Left ventricle myocardium inferior (tissue), 1 donor: ENCODE data around the gene PCBP3. TPM values are rescaled to one million over a fixed set of nuclear protein-coding genes. Genes with fewer than 3 reads are reported as not detected.

Experiments used
- DNase-seq: peaks from one replicate; pipeline ENCODE4 v3.0.0-alpha.2; 2020
- H3K27ac ChIP-seq: fragments of 200-600 bp; replicated peaks from 2 replicates; pipeline ENCODE4 v1.8.0; 2021
- H3K27me3 ChIP-seq: fragments of 200-600 bp; 2 replicates; pipeline ENCODE4 v1.8.0; 2021; ENCODE audit warnings: low read depth
- H3K36me3 ChIP-seq: fragments of 200-600 bp; 2 replicates; pipeline ENCODE4 v1.8.0; 2021
- H3K4me1 ChIP-seq: fragments of 200-600 bp; 2 replicates; pipeline ENCODE4 v1.8.0; 2021
- H3K4me3 ChIP-seq: fragments of 200-600 bp; 2 replicates; pipeline ENCODE4 v1.8.0; 2021; ENCODE audit warnings: mild to moderate bottlenecking, moderate library complexity
- H3K9me3 ChIP-seq: fragments of 200-600 bp; replicated peaks from 2 replicates; pipeline ENCODE4 v1.8.0; 2021
- intact Hi-C: fragments of 100-400 bp; cut with micrococcal nuclease; formaldehyde crosslinking; loops from one replicate; pipeline ENCODE4 v1.11.0; 2022
- total RNA-seq: library from RNA; stranded (reverse); fragmentation: NEBNext Ultra II Directional; extraction: Animal tissue kit (Norgen Biotek cat#: 25700); gene quantifications from one replicate; pipeline ENCODE4 v1.2.1, GENCODE V29; 2021
- TF ChIP-seq, protein P1 (sequence below): fragments of 200-600 bp; IDR thresholded peaks from 2 replicates; pipeline ENCODE4 v1.8.0; 2021; ENCODE audit warnings: antibody characterized with exemption, mild to moderate bottlenecking, borderline replicate concordance
- donor health status: DM: no; HTN: yes; CAD: no; lungs with severe emphysema.

PCBP3 gene
- total RNA-seq, 1 donor from 2014 or later = 2.9 TPM

- H3K9me3 ChIP-seq = peaks cover 19% of the 10 kb centered on the region
- intact Hi-C loops = no loop called here
- H3K27me3 ChIP-seq = no peaks in the 10 kb centered on the region
- TF ChIP-seq, protein P1, sequence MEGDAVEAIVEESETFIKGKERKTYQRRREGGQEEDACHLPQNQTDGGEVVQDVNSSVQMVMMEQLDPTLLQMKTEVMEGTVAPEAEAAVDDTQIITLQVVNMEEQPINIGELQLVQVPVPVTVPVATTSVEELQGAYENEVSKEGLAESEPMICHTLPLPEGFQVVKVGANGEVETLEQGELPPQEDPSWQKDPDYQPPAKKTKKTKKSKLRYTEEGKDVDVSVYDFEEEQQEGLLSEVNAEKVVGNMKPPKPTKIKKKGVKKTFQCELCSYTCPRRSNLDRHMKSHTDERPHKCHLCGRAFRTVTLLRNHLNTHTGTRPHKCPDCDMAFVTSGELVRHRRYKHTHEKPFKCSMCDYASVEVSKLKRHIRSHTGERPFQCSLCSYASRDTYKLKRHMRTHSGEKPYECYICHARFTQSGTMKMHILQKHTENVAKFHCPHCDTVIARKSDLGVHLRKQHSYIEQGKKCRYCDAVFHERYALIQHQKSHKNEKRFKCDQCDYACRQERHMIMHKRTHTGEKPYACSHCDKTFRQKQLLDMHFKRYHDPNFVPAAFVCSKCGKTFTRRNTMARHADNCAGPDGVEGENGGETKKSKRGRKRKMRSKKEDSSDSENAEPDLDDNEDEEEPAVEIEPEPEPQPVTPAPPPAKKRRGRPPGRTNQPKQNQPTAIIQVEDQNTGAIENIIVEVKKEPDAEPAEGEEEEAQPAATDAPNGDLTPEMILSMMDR = no peak
- H3K4me3 ChIP-seq = no peak overlapping the region
- DNase-seq = no peak
- no peak overlapping the region for H3K27ac ChIP-seq
- H3K4me1 ChIP-seq = no peaks in the 10 kb centered on the region
- peaks cover 7% of the 10 kb centered on the region for H3K36me3 ChIP-seq
Observed at GRCh38 chr21:45940091-45940490, 296.6 kb downstream of the PCBP3 start.

GRCh38 chr21:45940621-45941337, 297.3 kb downstream of the PCBP3 start:
- Histone ChIP-seq H3K9me3 (peaks cover 12% of the 10 kb centered on the region), H3K27me3 (no peaks in the 10 kb centered on the region), H3K36me3 (peaks cover 5% of the 10 kb centered on the region), H3K4me3 (no peak overlapping the region), H3K4me1 (no peaks in the 10 kb centered on the region), H3K27ac (no peak overlapping the region)
- DNase-seq = no peak
- intact Hi-C loops = no loop called here
- TF ChIP-seq, protein P1 = no peak

DNA sequence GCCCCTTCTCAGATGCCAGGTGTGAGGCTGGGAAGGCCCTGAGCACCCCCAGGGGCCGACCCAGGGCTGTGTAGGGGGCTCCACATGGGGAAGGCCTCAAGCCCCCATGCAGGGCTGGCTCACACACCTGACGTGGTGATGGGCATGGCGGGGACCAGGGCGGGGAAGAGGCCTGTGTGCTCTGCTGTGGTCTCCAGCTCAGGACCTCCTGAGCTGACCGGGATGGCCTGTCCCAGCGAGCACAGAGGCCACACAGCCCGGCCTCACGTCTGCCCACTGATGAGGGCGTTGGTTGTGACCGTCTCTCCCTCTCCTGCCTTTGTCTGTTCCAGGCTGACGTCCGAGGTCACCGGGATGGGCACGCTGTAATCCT, 297.8 kb downstream of the PCBP3 start:
- intact Hi-C loops = no loop called here
- H3K4me1 ChIP-seq = no peaks in the 10 kb centered on the region
- H3K27me3 ChIP-seq = no peaks in the 10 kb centered on the region
- TF ChIP-seq, protein P1 = no peak
- H3K9me3 ChIP-seq = peaks cover 7% of the 10 kb centered on the region
- no peak overlapping the region for H3K27ac ChIP-seq
- H3K36me3 ChIP-seq = no peaks in the 10 kb centered on the region
- no peak overlapping the region for H3K4me3 ChIP-seq
- no peak for DNase-seq

GRCh38 chr21:45941717-45942546, 298.4 kb downstream of the PCBP3 start:
- intact Hi-C loops = no loop called here
- H3K27ac ChIP-seq = no peak overlapping the region
- peaks cover under 1% of the 10 kb centered on the region for H3K9me3 ChIP-seq
- no peaks in the 10 kb centered on the region for H3K27me3 ChIP-seq
- TF ChIP-seq, protein P1 = no peak
- no peak overlapping the region for H3K4me3 ChIP-seq
- no peaks in the 10 kb centered on the region for H3K36me3 ChIP-seq
- no peaks in the 10 kb centered on the region for H3K4me1 ChIP-seq
- DNase-seq = no peak

DNA sequence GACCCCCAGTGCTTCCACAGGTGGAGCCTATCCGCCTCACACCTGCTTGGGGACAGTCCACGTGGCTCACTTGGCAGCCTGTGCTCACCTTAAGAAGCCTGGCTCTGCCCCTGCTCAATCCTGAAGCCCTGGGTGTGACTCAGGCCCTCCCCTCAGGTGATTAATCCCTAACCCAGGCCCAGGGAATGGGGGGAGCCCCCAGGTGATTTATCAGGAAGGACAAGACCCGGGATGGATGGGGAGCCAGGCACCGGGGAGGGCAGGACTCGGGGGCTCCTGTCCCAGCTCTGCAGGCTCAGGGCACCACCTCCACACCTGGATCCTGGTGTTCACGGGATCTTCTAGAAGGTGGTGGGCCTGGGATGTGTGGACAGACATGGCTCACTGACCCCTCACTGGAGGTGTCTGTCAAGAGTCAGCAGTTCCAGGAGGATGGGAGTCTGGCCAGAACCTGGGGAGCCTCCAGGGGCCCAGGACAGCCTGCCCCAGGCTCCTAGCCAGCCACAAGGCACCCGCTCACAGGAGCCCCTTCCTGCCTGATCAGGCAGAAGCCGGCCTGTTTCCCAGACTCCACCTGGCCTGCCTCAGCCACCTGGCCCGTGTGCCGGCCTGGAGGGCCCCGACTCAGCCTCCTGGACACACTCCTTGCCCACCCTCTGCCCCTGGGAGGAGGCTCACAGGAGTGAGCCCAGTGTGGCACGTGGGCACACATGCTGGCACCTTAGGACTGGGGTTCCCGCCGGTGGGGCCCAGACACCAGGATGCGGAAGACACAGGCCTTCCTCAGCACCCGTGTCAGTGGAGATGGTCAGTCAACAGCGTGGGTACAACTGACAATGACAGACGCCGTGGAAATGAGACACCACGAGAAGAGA, 299.5 kb downstream of the PCBP3 start:
- H3K36me3 ChIP-seq = no peaks in the 10 kb centered on the region
- no peaks in the 10 kb centered on the region for H3K9me3 ChIP-seq
- H3K4me3 ChIP-seq = no peak overlapping the region
- no peaks in the 10 kb centered on the region for H3K4me1 ChIP-seq
- no peak for DNase-seq
- no peak overlapping the region for H3K27ac ChIP-seq
- TF ChIP-seq, protein P1 = no peak
- intact Hi-C loops = no loop called here
- no peaks in the 10 kb centered on the region for H3K27me3 ChIP-seq
